GM04504 (cell line): ENCODE results near the gene FARS2.

Experiments
- DNase-seq: peaks from one replicate; pipeline ENCODE4 v3.0.0-alpha.2; 2012; ENCODE audit warnings: low read depth

Gene FARS2

GRCh38 chr6:5260661-5261544, at the start of gene FARS2, which contains the start of gene LYRM4:
TSS of gene FARS2 (plus strand) at chr6:5261513.
TSS of gene LYRM4 (minus strand) at chr6:5260950. CDS start at chr6:5260733, 217 bp downstream.
- DNase-seq: peak; percentile 83

- peak; percentile 35 for DNase-seq
Observed at GRCh38 chr6:5213836-5214235, 47.5 kb upstream of the FARS2 start.

GRCh38 chr6:5214570-5215052, 46.7 kb upstream of the FARS2 start:
- no peak for DNase-seq

- no peak for DNase-seq
Observed at GRCh38 chr6:5215159-5215558, 46.2 kb upstream of the FARS2 start.

- no peak for DNase-seq
Observed at GRCh38 chr6:5215799-5216198, 45.5 kb upstream of the FARS2 start.

GRCh38 chr6:5217356-5217755, 44.0 kb upstream of the FARS2 start:
- no peak for DNase-seq

GRCh38 chr6:5219011-5219691, 42.2 kb upstream of the FARS2 start:
- no peak for DNase-seq

GRCh38 chr6:5220443-5220842, 40.9 kb upstream of the FARS2 start:
- no peak for DNase-seq

- no peak for DNase-seq
Observed at GRCh38 chr6:5223309-5223708, 38.0 kb upstream of the FARS2 start.

- DNase-seq: no peak
Observed at GRCh38 chr6:5229356-5229755, 32.0 kb upstream of the FARS2 start.

GRCh38 chr6:5230081-5230480, 31.2 kb upstream of the FARS2 start:
- DNase-seq: no peak

- DNase-seq: no peak
Observed at GRCh38 chr6:5231289-5231688, 30.0 kb upstream of the FARS2 start.

- DNase-seq: no peak
Observed at GRCh38 chr6:5234874-5235273, 26.4 kb upstream of the FARS2 start.

GRCh38 chr6:5235830-5236229, 25.5 kb upstream of the FARS2 start:
- DNase-seq: no peak

GRCh38 chr6:5237805-5238204, 23.5 kb upstream of the FARS2 start:
- no peak for DNase-seq

- DNase-seq: no peak
Observed at GRCh38 chr6:5238336-5238735, 23.0 kb upstream of the FARS2 start.

- no peak for DNase-seq
Observed at GRCh38 chr6:5241252-5241651, 20.1 kb upstream of the FARS2 start.

GRCh38 chr6:5243069-5243468, 18.2 kb upstream of the FARS2 start:
- DNase-seq: no peak

- DNase-seq: no peak
Observed at GRCh38 chr6:5246141-5247097, 14.9 kb upstream of the FARS2 start.

GRCh38 chr6:5247201-5247600, 14.1 kb upstream of the FARS2 start:
- DNase-seq: no peak

- DNase-seq: no peak
Observed at GRCh38 chr6:5248302-5249098, 12.8 kb upstream of the FARS2 start.
